Ectodermal cell (in vitro differentiated cells): ENCODE measurements around the gene GDAP2.

Experiments
- H3K27ac ChIP-seq: 2 replicates; pipeline ENCODE4 v1.7.0; 2013; ENCODE audit warnings: mild to moderate bottlenecking, low read depth, low read length; ENCODE audit not compliant: insufficient read depth, poor library complexity, severe bottlenecking
- H3K27me3 ChIP-seq: 2 replicates; pipeline ENCODE4 v1.7.0; 2013; ENCODE audit warnings: mild to moderate bottlenecking, low read length; ENCODE audit not compliant: insufficient read depth, control insufficient read depth, poor library complexity, severe bottlenecking
- H3K36me3 ChIP-seq: one replicate; pipeline ENCODE4 v1.7.0; 2013; ENCODE audit warnings: low read length; ENCODE audit not compliant: control insufficient read depth, insufficient read depth
- H3K4me1 ChIP-seq: one replicate; pipeline ENCODE4 v1.7.0; 2013; ENCODE audit warnings: low read length; ENCODE audit not compliant: control insufficient read depth, insufficient read depth
- H3K4me3 ChIP-seq: 2 replicates; pipeline ENCODE4 v1.7.0; 2013; ENCODE audit warnings: low read depth, low read length, control low read depth; ENCODE audit not compliant: insufficient read depth
- H3K9me3 ChIP-seq: 2 replicates; pipeline ENCODE4 v1.7.0; 2013; ENCODE audit warnings: mild to moderate bottlenecking, low read length, moderate library complexity; ENCODE audit not compliant: control insufficient read depth
- WGBS, 2 experiments: methylation state at CpG; one replicate each; pipeline ENCODE4 v1.1.7; 2013; ENCODE audit warnings: missing lambda C conversion rate in 2 of 2; 5-methylcytosine and 5-hydroxymethylcytosine counted together

GDAP2 gene

GRCh38 chr1:117905019-117905418 lies 24.4 kb downstream of the GDAP2 start:
- WGBS, 2 experiments, result 96 to 97% methylated on average over 2 of the region's 2 CpGs
- H3K27me3 ChIP-seq, result no peaks in the 10 kb centered on the region
- no peak overlapping the region for H3K27ac ChIP-seq
- no peaks in the 10 kb centered on the region for H3K4me1 ChIP-seq
- peaks cover 4% of the 10 kb centered on the region for H3K36me3 ChIP-seq
- no peaks in the 10 kb centered on the region for H3K9me3 ChIP-seq
- no peak overlapping the region for H3K4me3 ChIP-seq

GRCh38 chr1:117904485-117904884 lies 24.9 kb downstream of the GDAP2 start:
- Histone ChIP-seq H3K4me3 (no peak overlapping the region), H3K9me3 (no peaks in the 10 kb centered on the region), H3K27me3 (no peaks in the 10 kb centered on the region), H3K27ac (no peak overlapping the region), H3K4me1 (no peaks in the 10 kb centered on the region), H3K36me3 (peaks cover 4% of the 10 kb centered on the region)
- WGBS, 2 experiments, result 96% methylated on average over 3 of the region's 3 CpGs

- 95 to 100% methylated on average over 2 to 4 of the region's 4 CpGs for WGBS, 2 experiments
- H3K9me3 ChIP-seq, result no peaks in the 10 kb centered on the region
- H3K27ac ChIP-seq, result no peak overlapping the region
- H3K4me3 ChIP-seq, result no peak overlapping the region
- no peaks in the 10 kb centered on the region for H3K4me1 ChIP-seq
- peaks cover 11% of the 10 kb centered on the region for H3K36me3 ChIP-seq
- H3K27me3 ChIP-seq, result no peaks in the 10 kb centered on the region
These were observed 26.5 kb downstream of the GDAP2 start for GRCh38 chr1:117902944-117903343.

GRCh38 chr1:117899801-117900200 lies 29.6 kb downstream of the GDAP2 start:
- Histone ChIP-seq H3K4me1 (no peaks in the 10 kb centered on the region), H3K27me3 (no peaks in the 10 kb centered on the region), H3K36me3 (peaks cover 13% of the 10 kb centered on the region), H3K9me3 (no peaks in the 10 kb centered on the region), H3K4me3 (no peak overlapping the region), H3K27ac (no peak overlapping the region)
- WGBS, 2 experiments, result 71 to 100% methylated on average over 1 of the region's 1 CpG

- peaks cover 13% of the 10 kb centered on the region for H3K36me3 ChIP-seq
- no peaks in the 10 kb centered on the region for H3K27me3 ChIP-seq
- no peak overlapping the region for H3K27ac ChIP-seq
- WGBS, 2 experiments, result 89 to 95% methylated on average over 3 to 4 of the region's 4 CpGs
- no peaks in the 10 kb centered on the region for H3K9me3 ChIP-seq
- no peaks in the 10 kb centered on the region for H3K4me1 ChIP-seq
- no peak overlapping the region for H3K4me3 ChIP-seq
These were observed 31.9 kb downstream of the GDAP2 start for GRCh38 chr1:117897551-117897950.

- H3K27ac ChIP-seq, result no peak overlapping the region
- WGBS, 2 experiments, result 40 to 48% methylated on average over 4 of the region's 4 CpGs
- no peaks in the 10 kb centered on the region for H3K9me3 ChIP-seq
- peaks cover 13% of the 10 kb centered on the region for H3K36me3 ChIP-seq
- H3K27me3 ChIP-seq, result no peaks in the 10 kb centered on the region
- H3K4me1 ChIP-seq, result no peaks in the 10 kb centered on the region
- no peak overlapping the region for H3K4me3 ChIP-seq
These were observed 33.8 kb downstream of the GDAP2 start for GRCh38 chr1:117895482-117896114.

GRCh38 chr1:117894078-117894477 lies 35.3 kb downstream of the GDAP2 start:
- WGBS, 2 experiments, result 94% methylated on average over 1 of the region's 1 CpG; no CpG with 5 or more reads in 1 of the 2 experiments
- H3K4me3 ChIP-seq, result no peak overlapping the region
- no peaks in the 10 kb centered on the region for H3K9me3 ChIP-seq
- peaks cover 13% of the 10 kb centered on the region for H3K36me3 ChIP-seq
- H3K4me1 ChIP-seq, result no peaks in the 10 kb centered on the region
- H3K27me3 ChIP-seq, result no peaks in the 10 kb centered on the region
- no peak overlapping the region for H3K27ac ChIP-seq

GRCh38 chr1:117892512-117892911 lies 36.9 kb downstream of the GDAP2 start:
- H3K4me3 ChIP-seq, result no peak overlapping the region
- no peaks in the 10 kb centered on the region for H3K4me1 ChIP-seq
- H3K36me3 ChIP-seq, result peaks cover 5% of the 10 kb centered on the region
- 88 to 92% methylated on average over 2 of the region's 2 CpGs for WGBS, 2 experiments
- no peaks in the 10 kb centered on the region for H3K27me3 ChIP-seq
- no peaks in the 10 kb centered on the region for H3K9me3 ChIP-seq
- no peak overlapping the region for H3K27ac ChIP-seq

GRCh38 chr1:117890452-117890851 lies 39.0 kb downstream of the GDAP2 start:
- Histone ChIP-seq H3K9me3 (no peaks in the 10 kb centered on the region), H3K27me3 (no peaks in the 10 kb centered on the region), H3K27ac (no peak overlapping the region), H3K4me1 (no peaks in the 10 kb centered on the region), H3K4me3 (no peak overlapping the region), H3K36me3 (no peaks in the 10 kb centered on the region)
- whole genome bisulfite sequencing, 2 experiments, result 83 to 100% methylated on average over 1 of the region's 2 CpGs

GRCh38 chr1:117886101-117886795 lies 43.2 kb downstream of the GDAP2 start:
- 91% methylated on average over 2 of the region's 2 CpGs for WGBS, 2 experiments
- Histone ChIP-seq H3K4me1 (no peaks in the 10 kb centered on the region), H3K27me3 (no peaks in the 10 kb centered on the region)

More at GRCh38 chr1:117886101-117886795, 43.2 kb downstream of the GDAP2 start:
- H3K36me3 ChIP-seq, result no peaks in the 10 kb centered on the region
- no peaks in the 10 kb centered on the region for H3K9me3 ChIP-seq
- no peak overlapping the region for H3K27ac ChIP-seq
- H3K4me3 ChIP-seq, result no peak overlapping the region
